Measurements from ENCODE around the gene RAB26. TPM values are rescaled to one million over a fixed set of nuclear protein-coding genes. Genes with fewer than 3 reads are reported as not detected.
"Not testable (repeated sequence)": the region's sequence is repeated elsewhere in the genome, so short reads cannot be mapped to it uniquely, and the experiment has no call there.

RAB26 gene
- polyA plus RNA-seq, 10 donors = 0.33 to 1.7 (median 0.53) TPM

GRCh38 chr16:2116428-2116827 is 32.0 kb upstream of the RAB26 start:
- DNase-seq = not testable (repeated sequence)

- not testable (repeated sequence) for DNase-seq
Observed at GRCh38 chr16:2117341-2117740, 31.1 kb upstream of the RAB26 start.

- not testable (repeated sequence) for DNase-seq
Observed at GRCh38 chr16:2117960-2118722, 30.3 kb upstream of the RAB26 start.

DNA sequence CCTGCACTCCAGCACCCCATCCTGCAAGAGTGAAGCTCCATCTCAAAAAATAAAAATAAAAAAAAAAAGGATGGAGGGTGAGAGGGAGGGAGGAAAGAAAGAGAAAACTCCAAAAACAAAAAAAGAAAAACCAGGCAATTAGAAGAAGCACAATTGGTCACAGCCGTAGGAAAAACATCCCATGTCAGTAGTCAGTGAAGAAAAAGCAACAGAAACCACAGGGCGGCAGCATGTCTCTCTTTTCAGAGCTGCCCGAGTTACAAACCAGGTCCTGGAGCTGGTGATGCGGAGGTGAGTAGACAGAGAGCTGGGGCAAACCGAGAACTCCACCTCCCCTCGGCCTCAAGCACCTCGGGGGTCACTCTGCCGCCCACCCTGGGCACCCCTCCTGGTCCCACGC is 27.1 kb upstream of the RAB26 start:
- DNase-seq = peak in 1 of 3 donors; percentile 61

DNA sequence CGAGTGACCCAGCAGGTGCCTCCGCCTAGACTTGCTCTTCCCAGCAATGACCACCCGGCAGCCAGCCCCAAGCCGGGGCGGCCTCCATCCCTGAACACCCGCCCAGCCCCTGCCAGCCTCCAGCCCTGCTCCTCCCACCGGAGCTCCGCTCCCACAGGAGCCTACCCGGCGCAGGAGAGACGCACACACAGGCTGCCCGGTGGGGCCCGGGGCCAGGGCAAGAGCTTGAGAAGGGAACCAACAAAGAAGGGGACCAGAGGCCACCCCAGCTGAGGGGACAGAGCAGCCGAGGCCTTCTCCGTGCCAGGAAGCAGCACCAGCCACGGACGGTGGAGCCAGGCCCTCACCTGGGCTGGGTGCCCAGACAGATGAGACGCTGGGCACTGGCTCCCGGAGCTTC is 26.6 kb upstream of the RAB26 start:
- DNase-seq = no peak

DNA sequence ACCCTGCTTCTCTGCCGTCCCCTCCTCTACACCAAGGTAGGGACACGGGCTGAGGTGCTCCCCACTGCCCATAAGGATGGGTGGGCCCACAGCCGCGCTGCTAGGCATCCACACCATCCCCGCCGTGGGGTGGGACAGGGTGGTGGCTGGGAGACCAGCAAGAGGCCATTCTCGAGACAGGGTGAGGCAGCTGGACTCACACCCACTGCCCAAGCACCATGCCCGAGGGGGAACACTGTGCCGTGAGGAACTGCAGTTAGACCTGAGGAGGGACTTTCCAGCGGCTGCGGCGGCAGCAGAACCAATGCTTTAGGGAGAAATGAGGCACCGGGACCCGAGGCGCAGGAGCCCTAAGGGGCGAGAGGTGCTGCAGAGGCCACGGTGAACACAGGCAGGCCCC is 26.0 kb upstream of the RAB26 start:
- DNase-seq = peak in 1 of 3 donors; percentile 16

DNA sequence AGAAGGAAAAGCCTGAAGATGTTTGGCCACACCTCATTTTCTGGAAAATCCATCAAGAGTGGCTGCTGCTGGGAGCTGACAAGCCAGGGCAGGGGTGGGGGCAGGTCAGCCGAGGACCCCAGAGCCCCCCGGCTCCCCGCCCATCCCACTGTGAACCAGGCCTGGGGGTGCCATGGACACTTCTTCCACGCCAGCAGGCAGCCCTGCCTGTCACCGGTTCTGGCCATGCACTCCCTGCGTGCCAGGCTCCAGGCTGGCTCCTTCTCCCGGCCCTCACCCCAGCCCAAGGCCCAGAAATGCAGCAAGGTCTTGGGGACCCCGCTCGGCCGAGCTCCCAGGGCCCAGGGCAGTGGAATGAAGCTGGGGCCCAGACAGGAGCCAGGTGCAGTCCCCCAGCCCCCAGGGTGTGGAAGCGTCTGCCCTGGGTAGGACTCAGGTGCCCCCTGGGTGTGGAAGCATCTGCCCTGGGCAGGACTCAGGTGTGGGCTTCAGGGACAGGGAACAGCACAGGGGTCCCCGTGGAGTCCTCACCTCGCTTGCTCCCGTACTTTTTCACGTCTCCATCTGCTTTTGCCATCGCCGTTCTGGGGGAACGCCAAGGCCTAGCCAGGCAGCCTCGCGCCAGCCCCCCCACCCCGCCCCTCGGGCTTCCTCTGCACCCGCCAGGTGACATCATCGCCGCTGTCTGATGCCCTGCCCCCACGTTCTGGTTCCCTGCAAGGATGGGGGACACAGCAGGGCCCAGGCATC is 25.3 kb upstream of the RAB26 start:
- peak in 1 of 3 donors; percentile 48 for DNase-seq

DNA sequence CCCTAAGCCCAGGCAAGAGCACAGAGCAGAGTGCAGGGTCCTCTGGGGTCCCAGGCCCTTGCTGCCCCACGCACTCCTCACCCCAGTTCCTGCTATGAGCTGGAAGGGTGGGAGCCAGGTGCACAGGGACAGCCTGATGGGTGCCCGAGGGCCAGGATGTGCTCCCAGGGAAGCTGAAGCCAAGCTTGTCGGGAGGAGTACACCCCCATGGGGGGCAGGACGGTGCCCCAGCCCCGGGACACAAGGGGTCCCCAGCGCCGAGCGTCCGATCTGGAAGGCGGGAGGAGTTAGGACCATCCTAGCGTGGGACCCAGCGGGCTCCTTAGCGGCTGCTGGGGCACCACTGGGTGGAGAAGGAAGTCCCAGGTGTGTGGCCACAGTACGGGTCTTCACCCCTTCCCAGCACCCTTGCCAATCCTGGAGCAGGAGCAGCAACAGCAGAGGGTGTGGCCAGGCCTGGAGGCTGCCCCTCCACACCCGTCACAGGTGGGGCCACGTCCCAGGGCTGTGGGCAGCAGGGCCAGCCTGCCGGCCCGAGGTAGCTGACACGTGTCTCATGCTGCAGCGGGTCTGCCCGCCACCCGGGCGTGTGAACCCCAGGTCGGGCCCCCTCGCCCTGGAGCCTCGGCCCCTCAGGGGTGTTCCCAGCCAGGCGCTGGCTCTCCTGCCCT is 24.6 kb upstream of the RAB26 start:
- DNase-seq = peak in 1 of 3 donors; percentile 36

DNA sequence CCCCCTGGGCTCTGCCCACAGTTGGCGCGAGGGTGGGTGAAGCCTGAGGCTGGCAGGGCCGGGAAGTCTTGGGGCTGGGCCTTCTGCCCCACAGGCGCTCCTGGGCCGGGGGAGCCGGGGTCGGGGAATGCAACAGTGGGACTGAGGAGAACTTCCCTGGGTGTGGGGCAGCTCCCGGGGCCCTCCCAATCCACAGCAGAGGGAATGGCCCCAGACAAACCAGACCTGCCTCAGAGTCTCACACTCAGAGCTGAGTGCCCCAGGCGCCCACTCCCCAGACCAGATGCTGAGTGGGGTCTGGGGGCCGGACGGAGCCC is 24.1 kb upstream of the RAB26 start:
- DNase-seq = not testable (repeated sequence)

- peak; percentile 76 to 95 (median 82) for DNase-seq
Observed at GRCh38 chr16:2124694-2125444, 23.6 kb upstream of the RAB26 start.

- peak in 1 of 3 donors; percentile 22 for DNase-seq
Observed at GRCh38 chr16:2125609-2126008, 22.8 kb upstream of the RAB26 start.

DNA sequence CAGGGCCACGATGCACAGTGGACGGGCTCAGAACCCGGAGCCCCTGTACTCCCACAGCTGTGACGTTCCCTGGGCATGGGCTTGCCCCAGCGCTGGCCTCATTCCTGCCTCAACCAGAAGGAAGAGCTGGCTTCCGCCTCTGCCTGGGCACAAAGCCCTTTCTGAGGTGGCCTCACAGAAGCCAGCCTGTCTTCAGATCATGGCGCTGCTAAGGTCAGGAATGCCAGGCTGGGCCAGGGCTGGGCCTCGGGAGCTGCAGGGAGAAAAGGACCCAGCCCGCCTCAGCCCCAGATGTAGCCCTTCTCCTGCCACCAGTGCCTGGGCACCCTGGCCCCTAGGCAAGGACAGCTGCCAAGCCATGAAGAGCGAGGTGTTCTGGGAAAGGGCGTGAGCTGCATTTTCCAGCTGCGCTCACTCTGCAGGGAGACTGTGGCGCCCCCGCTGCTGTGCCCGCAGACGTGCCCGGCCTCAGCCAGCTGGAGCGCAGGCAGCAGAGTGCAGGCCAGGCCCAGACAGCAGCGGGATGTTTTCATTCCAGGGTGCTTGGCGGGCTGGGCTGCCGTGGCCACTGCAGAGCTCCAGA is 22.2 kb upstream of the RAB26 start:
- peak in 1 of 3 donors; percentile 62 for DNase-seq

GRCh38 chr16:2126928-2127556 is 21.4 kb upstream of the RAB26 start:
- peak in 1 of 3 donors; percentile 26 for DNase-seq

GRCh38 chr16:2127630-2128280 is 20.7 kb upstream of the RAB26 start:
- DNase-seq = peak in 2 of 3 donors; percentile 37 to 67

- peak in 1 of 3 donors; percentile 32 for DNase-seq
Observed at GRCh38 chr16:2129251-2129650, 19.2 kb upstream of the RAB26 start.

GRCh38 chr16:2129890-2130447 is 18.5 kb upstream of the RAB26 start:
- not testable (repeated sequence) for DNase-seq

GRCh38 chr16:2133797-2134196 is 14.6 kb upstream of the RAB26 start:
- DNase-seq = not testable (repeated sequence)

- peak in 1 of 3 donors; percentile 44 for DNase-seq
Observed at GRCh38 chr16:2135071-2135470, 13.4 kb upstream of the RAB26 start.

GRCh38 chr16:2135770-2136490 is 12.5 kb upstream of the RAB26 start, which contains the start of gene PKD1:
PKD1 (minus strand) TSS chr16:2135898; CDS start chr16:2135689, 209 bp downstream.
- DNase-seq = peak; percentile 94 to 98 (median 95)

Data from muscle of back (tissue), 11 donors.